Gastrocnemius medialis (tissue), 4 donors: ENCODE data around the gene IL37.

Source experiments
- POLR2A ChIP-seq, 2 donors: fragments of 450-650 bp; IDR thresholded peaks; one replicate each; pipeline ENCODE4 v1.6.1; 2017; ENCODE audit warnings: antibody characterized with exemption in 2 of 2, mild to moderate bottlenecking in 2 of 2, moderate library complexity in 2 of 2
- TF ChIP-seq, protein P1 (sequence below), 5 experiments: fragments of 450-650 bp in 3 of 5; fragments of 200-600 bp in 2 of 5; sonication (generic) in 2 of 5; IDR thresholded peaks in 4 of 5; conservative IDR thresholded peaks in 1 of 5; 1 replicate in 4 of 5; 2 replicates in 1 of 5; pipeline ENCODE4 v1.5.1; 2016 to 2019; ENCODE audit warnings: antibody characterized with exemption in 5 of 5, mild to moderate bottlenecking in 3 of 5, moderate library complexity in 3 of 5

DNA sequence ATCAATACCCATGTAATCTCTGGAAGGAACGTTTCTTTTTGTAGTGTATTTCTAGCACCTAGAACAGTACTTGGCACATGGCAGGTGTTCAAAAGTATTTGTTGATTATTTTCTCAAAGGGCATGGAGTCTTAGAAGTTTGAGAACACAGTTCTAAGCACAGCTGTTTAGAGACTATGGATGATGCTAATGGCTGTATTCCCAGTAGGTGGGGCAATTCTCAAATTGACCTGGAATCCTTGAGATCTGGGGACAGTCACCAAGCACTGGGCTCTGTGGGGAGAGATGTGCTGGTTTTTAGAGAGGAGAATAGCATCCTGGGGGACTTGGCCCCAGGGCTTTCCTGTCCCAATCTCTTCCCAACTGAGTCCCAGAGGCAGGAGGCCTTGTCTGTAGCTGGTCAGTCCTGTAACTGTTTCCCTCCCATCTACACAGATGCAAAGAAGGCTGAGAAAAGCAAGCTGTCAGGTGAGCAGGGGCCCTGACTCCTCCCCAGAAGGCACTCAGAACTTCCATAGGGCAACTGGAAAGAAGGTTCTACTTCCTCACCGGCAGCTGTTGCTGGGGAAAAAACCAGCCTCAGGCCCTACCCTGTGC lies 49.4 kb downstream of the IL37 start:
- TF ChIP-seq, protein P1, sequence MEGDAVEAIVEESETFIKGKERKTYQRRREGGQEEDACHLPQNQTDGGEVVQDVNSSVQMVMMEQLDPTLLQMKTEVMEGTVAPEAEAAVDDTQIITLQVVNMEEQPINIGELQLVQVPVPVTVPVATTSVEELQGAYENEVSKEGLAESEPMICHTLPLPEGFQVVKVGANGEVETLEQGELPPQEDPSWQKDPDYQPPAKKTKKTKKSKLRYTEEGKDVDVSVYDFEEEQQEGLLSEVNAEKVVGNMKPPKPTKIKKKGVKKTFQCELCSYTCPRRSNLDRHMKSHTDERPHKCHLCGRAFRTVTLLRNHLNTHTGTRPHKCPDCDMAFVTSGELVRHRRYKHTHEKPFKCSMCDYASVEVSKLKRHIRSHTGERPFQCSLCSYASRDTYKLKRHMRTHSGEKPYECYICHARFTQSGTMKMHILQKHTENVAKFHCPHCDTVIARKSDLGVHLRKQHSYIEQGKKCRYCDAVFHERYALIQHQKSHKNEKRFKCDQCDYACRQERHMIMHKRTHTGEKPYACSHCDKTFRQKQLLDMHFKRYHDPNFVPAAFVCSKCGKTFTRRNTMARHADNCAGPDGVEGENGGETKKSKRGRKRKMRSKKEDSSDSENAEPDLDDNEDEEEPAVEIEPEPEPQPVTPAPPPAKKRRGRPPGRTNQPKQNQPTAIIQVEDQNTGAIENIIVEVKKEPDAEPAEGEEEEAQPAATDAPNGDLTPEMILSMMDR (IDR thresholded peaks at IDR 0.05 in 4 of 5, conservative IDR thresholded peaks at IDR 0.05 in 1 of 5) = no peak
- no peak for TF ChIP-seq POLR2A (IDR thresholded peaks at IDR 0.05)
